ENCODE data around the gene EEFSEC.

- no peak for TF ChIP-seq SIN3A (IDR thresholded peaks at IDR 0.05; ENCODE audit: borderline replicate concordance, insufficient read depth, low read depth, low read length)
- no peak for TF ChIP-seq POLR2AphosphoS5 (IDR thresholded peaks at IDR 0.05; ENCODE audit: low read depth, low read length)
- no peak for TF ChIP-seq CTCF (IDR thresholded peaks at IDR 0.05)
- TF ChIP-seq TCF7L2 (IDR thresholded peaks at IDR 0.05; ENCODE audit: low read depth, low read length): no peak
- no peak for TF ChIP-seq REST (IDR thresholded peaks at IDR 0.05; ENCODE audit: insufficient read depth in 1 of 2, low read depth in 2 of 2, low read length in 1 of 2)
Observed at GRCh38 chr3:128457937-128458336, 304.7 kb downstream of the EEFSEC start.

Data from Panc1 (cell line).